Thymus (tissue), 11 donors: ENCODE results near the gene KRTAP4-7. TPM values are rescaled to one million over a fixed set of nuclear protein-coding genes. Genes with fewer than 3 reads are reported as not detected.
"Not testable (repeated sequence)": the region's sequence is repeated elsewhere in the genome, so short reads cannot be mapped to it uniquely, and the experiment has no call there.

Source experiments
- DNase-seq, 9 donors: peaks; one replicate each; pipeline ENCODE4 v3.0.0-alpha.2; 2013; ENCODE audit warnings: low spot score in 9 of 9, low read depth in 6 of 9, missing footprints in 1 of 9
- H3K27ac ChIP-seq, 2 donors: one replicate each; pipeline ENCODE4 v1.5.1; 2013; ENCODE audit warnings: control low read depth in 1 of 2, low read depth in 1 of 2, low read length in 1 of 2, mild to moderate bottlenecking in 1 of 2, moderate library complexity in 1 of 2
- H3K27me3 ChIP-seq, 2 donors: one replicate each; pipeline ENCODE4 v1.5.1; 2013; ENCODE audit warnings: low read length in 1 of 2; ENCODE audit not compliant: control insufficient read depth in 2 of 2, insufficient read depth in 1 of 2
- H3K36me3 ChIP-seq, 2 donors: one replicate each; pipeline ENCODE4 v1.5.1; 2013; ENCODE audit warnings: low read length in 1 of 2, mild to moderate bottlenecking in 1 of 2, moderate library complexity in 1 of 2; ENCODE audit not compliant: control insufficient read depth in 2 of 2, insufficient read depth in 2 of 2
- H3K4me1 ChIP-seq, 2 donors: one replicate each; pipeline ENCODE4 v1.5.1; 2013; ENCODE audit warnings: low read length in 2 of 2; ENCODE audit not compliant: control insufficient read depth in 2 of 2, insufficient read depth in 2 of 2
- H3K4me3 ChIP-seq, 2 donors: one replicate each; pipeline ENCODE4 v1.5.1; 2013; ENCODE audit warnings: low read length in 2 of 2, control low read depth in 1 of 2, mild to moderate bottlenecking in 1 of 2
- H3K9me3 ChIP-seq, 2 donors: one replicate each; pipeline ENCODE4 v1.5.1; 2013; ENCODE audit warnings: low read length in 1 of 2, mild to moderate bottlenecking in 1 of 2; ENCODE audit not compliant: control insufficient read depth in 2 of 2, insufficient read depth in 1 of 2
- WGBS: extraction: QIAGEN DNeasy Blood & Tissue Kit; methylation state at CpG from one replicate; pipeline ENCODE4 v1.1.7; 2013; 5-methylcytosine and 5-hydroxymethylcytosine counted together
- polyA plus RNA-seq: library from polyadenylated mRNA; stranded (reverse); fragments of 200-250 nt; gene quantifications from one replicate; pipeline ENCODE4 v1.2.3, GENCODE V29; 2013
- total RNA-seq: library from RNA; stranded (reverse); fragments of 120-200 nt; gene quantifications from one replicate; pipeline ENCODE4 v1.2.4, GENCODE V29; 2013
- donor health status: healthy.

Gene KRTAP4-7
- total and polyA plus RNA-seq, 2 donors: not detected

GRCh38 chr17:41104386-41105038 is 20.6 kb downstream of the KRTAP4-7 start:
- not testable (repeated sequence) for DNase-seq, H3K9me3 ChIP-seq, H3K4me1 ChIP-seq, H3K27me3 ChIP-seq, H3K36me3 ChIP-seq, H3K4me3 ChIP-seq, H3K27ac ChIP-seq
- 96% methylated on average over 2 of the region's 2 CpGs for WGBS

GRCh38 chr17:41105347-41105746 is 21.4 kb downstream of the KRTAP4-7 start, which contains the start of gene KRTAP4-9:
Gene KRTAP4-9 (plus strand): TSS chr17:41105389. CDS start chr17:41105389, 0 bp downstream.
- not testable (repeated sequence) for H3K27ac ChIP-seq, H3K27me3 ChIP-seq, H3K4me3 ChIP-seq, H3K36me3 ChIP-seq, DNase-seq, H3K4me1 ChIP-seq, H3K9me3 ChIP-seq
- 91% methylated on average over 10 of the region's 10 CpGs for WGBS

- Histone ChIP-seq H3K36me3 (no peaks in the 10 kb centered on the region), H3K27ac (no peak overlapping the region), H3K4me3 (no peak overlapping the region), H3K4me1 (no peaks in the 10 kb centered on the region), H3K27me3 (no peaks in the 10 kb centered on the region), H3K9me3 (no peaks in the 10 kb centered on the region)
- DNase-seq: no peak
- 96% methylated on average over 1 of the region's 1 CpG for WGBS
These were observed 24.0 kb downstream of the KRTAP4-7 start for GRCh38 chr17:41107941-41108450.

DNA sequence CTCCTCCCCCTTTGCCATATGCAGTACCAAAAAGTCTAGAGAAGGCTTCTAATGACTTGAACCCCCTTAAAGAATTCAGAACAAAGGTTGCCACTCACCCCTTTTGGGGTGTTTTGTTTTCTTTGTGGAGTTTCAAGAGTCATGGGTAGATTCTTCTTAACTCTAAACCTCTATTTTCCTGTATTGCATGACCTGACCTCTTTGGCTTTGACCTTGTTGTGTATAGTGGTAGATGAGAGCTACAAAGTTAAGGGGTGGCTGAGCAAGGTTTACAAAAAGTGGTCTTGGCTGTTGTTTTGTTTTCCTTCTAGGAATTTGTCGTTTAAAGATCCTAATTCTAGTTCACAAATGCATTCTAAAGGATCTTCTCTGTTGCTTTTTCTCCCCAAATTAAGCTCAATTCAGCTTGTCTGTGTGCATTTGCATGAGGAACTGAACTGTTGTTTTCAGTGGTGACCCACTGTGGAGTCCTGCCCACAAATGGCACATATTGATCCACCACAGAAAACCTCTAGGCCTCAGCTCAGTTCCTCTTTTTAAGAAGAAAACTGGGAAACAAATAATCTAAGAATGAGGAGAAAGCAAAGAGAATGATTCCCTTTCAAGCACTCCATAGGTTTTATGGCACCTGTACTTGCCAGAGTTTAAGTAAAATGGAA is 24.9 kb downstream of the KRTAP4-7 start:
- H3K27me3 ChIP-seq, DNase-seq, H3K4me3 ChIP-seq, H3K9me3 ChIP-seq, H3K36me3 ChIP-seq, H3K27ac ChIP-seq, H3K4me1 ChIP-seq: not testable (repeated sequence)
- WGBS: 47% methylated on average over 1 of the region's 1 CpG

DNA sequence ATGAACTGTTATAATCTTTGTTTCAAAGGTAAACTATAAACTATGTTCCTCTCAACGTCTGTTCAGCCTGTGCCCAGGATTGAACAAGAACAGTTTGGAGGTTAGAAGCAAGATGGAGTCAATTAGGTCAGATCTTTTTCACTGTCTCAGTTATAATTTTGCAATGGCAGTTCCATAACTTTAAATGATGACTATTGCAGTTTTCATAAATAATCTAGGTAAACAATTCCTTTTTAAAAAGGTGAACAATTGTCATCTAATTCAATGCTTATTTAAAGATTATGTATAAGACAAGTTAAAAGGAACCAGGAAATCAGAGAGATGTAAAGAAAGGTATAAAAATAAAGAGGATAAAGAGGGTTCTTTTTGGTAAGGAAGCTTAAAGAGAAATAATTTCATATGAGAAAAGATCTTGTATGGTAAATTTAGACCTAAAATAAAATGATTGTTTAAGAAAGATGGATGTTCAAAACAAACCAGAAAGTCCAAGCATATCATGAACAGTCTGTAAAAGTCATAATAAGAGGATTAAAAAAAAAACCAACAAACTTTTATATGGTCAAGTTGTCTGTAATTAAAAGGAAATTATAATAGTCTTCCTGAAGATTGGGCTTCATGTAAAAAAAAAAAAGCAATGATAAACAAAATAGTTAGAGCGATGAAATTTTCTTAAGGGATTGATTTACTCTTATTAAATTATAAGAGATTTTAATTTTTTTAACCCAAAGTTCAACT is 27.4 kb downstream of the KRTAP4-7 start:
- H3K27ac ChIP-seq: no peak overlapping the region
- H3K27me3 ChIP-seq: no peaks in the 10 kb centered on the region
- H3K9me3 ChIP-seq: no peaks in the 10 kb centered on the region
- no peaks in the 10 kb centered on the region for H3K36me3 ChIP-seq
- H3K4me3 ChIP-seq: no peak overlapping the region
- WGBS: 60% methylated on average over 2 of the region's 2 CpGs
- DNase-seq: no peak
- no peaks in the 10 kb centered on the region for H3K4me1 ChIP-seq

- WGBS: 70% methylated on average over 5 of the region's 5 CpGs
- H3K9me3 ChIP-seq: no peaks in the 10 kb centered on the region
- no peak overlapping the region for H3K27ac ChIP-seq
- no peaks in the 10 kb centered on the region for H3K27me3 ChIP-seq
- H3K4me1 ChIP-seq: no peaks in the 10 kb centered on the region
- no peak overlapping the region for H3K4me3 ChIP-seq
- H3K36me3 ChIP-seq: no peaks in the 10 kb centered on the region
- DNase-seq: no peak
These were observed 32.3 kb downstream of the KRTAP4-7 start for GRCh38 chr17:41116297-41116696.

- H3K27ac ChIP-seq, H3K4me3 ChIP-seq, H3K36me3 ChIP-seq, H3K4me1 ChIP-seq, H3K9me3 ChIP-seq, DNase-seq, H3K27me3 ChIP-seq: not testable (repeated sequence)
- 91% methylated on average over 10 of the region's 10 CpGs for WGBS
These were observed 34.0 kb downstream of the KRTAP4-7 start, which contains the start of gene KRTAP4-11 for GRCh38 chr17:41117846-41118386. Gene KRTAP4-11 (minus strand): TSS chr17:41118373. CDS start chr17:41118315, 58 bp downstream.

DNA sequence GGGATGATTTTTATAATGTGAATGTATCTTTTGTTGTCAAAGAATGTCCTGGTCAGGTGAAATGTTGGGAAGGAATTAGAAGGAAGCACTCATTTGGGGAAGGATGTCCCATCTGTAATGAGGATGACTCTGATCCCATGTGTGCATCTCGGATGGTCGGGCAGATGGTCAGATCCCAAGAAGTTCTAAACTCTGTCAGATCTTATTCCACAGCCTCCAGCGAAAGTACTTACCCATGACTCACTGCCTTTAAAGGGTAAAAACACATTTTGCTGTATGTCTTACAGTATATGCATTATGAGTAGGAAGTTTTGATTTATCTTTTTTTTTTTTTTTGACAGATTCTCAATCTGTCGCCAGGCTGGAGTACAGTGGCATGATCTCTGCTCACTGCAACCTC is 34.8 kb downstream of the KRTAP4-7 start:
- Histone ChIP-seq H3K27ac (no peak overlapping the region), H3K36me3 (no peaks in the 10 kb centered on the region), H3K4me3 (no peak overlapping the region), H3K9me3 (no peaks in the 10 kb centered on the region), H3K4me1 (no peaks in the 10 kb centered on the region), H3K27me3 (no peaks in the 10 kb centered on the region)
- WGBS: 99% methylated on average over 4 of the region's 4 CpGs
- DNase-seq: no peak
